Tibial nerve (tissue), 4 donors: ENCODE results near the gene PTBP3. TPM values are rescaled to one million over a fixed set of nuclear protein-coding genes. Genes with fewer than 3 reads are reported as not detected.

Source experiments
- DNase-seq, 2 donors: peaks; one replicate each; pipeline ENCODE4 v3.0.0-alpha.2; 2019; ENCODE audit warnings: low spot score in 2 of 2
- H3K27ac ChIP-seq, 4 donors: fragments of 200-600 bp; sonication (generic) in 3 of 4; one replicate each; pipeline ENCODE4 v1.5.1; 2017 to 2019; ENCODE audit warnings: mild to moderate bottlenecking in 1 of 4
- H3K27me3 ChIP-seq, 2 donors: fragments of 200-600 bp; sonication (generic) in 1 of 2; one replicate each; pipeline versions ENCODE4 v1.5.1 to v1.6.0; 2017 to 2019
- H3K36me3 ChIP-seq, 3 donors: fragments of 200-600 bp; sonication (generic); one replicate each; pipeline ENCODE4 v1.5.1; 2018 to 2019
- H3K4me1 ChIP-seq, 4 donors: fragments of 200-600 bp; sonication (generic) in 3 of 4; one replicate each; pipeline ENCODE4 v1.5.1; 2017 to 2019
- H3K4me3 ChIP-seq, 4 donors: fragments of 200-600 bp; sonication (generic) in 3 of 4; one replicate each; pipeline ENCODE4 v1.5.1; 2017 to 2019; ENCODE audit warnings: mild to moderate bottlenecking in 1 of 4, moderate library complexity in 1 of 4
- H3K9me3 ChIP-seq, 4 donors: fragments of 200-600 bp; sonication (generic) in 3 of 4; one replicate each; pipeline ENCODE4 v1.5.1; 2017 to 2019
- EP300 ChIP-seq, 2 donors: sonication (generic); formaldehyde crosslinking; IDR thresholded peaks; one replicate each; pipeline ENCODE4 v1.6.1; 2017; ENCODE audit warnings: antibody characterized with exemption in 2 of 2, mild to moderate bottlenecking in 1 of 2
- POLR2A ChIP-seq, 2 donors: fragments of 450-650 bp; IDR thresholded peaks; one replicate each; pipeline ENCODE4 v1.6.1; 2017; ENCODE audit warnings: antibody characterized with exemption in 2 of 2, mild to moderate bottlenecking in 2 of 2, moderate library complexity in 2 of 2
- WGBS, 2 donors: methylation state at CpG; one replicate each; pipeline ENCODE4 v1.1.5; 2018; 5-methylcytosine and 5-hydroxymethylcytosine counted together
- total RNA-seq, 4 donors: library from RNA; depleted of rRNA; stranded (reverse); fragments of >200 nt; gene quantifications; one replicate each; pipeline ENCODE4 v1.1.0, GENCODE V29; 2016
- TF ChIP-seq, protein P1 (sequence below), 5 experiments: fragments of 200-600 bp in 3 of 5; fragments of 450-650 bp in 2 of 5; sonication (generic) in 3 of 5; IDR thresholded peaks; one replicate each; pipeline ENCODE4 v1.5.1; 2016 to 2019; ENCODE audit warnings: antibody characterized with exemption in 5 of 5, mild to moderate bottlenecking in 3 of 5, moderate library complexity in 2 of 5

PTBP3 gene, protein sequence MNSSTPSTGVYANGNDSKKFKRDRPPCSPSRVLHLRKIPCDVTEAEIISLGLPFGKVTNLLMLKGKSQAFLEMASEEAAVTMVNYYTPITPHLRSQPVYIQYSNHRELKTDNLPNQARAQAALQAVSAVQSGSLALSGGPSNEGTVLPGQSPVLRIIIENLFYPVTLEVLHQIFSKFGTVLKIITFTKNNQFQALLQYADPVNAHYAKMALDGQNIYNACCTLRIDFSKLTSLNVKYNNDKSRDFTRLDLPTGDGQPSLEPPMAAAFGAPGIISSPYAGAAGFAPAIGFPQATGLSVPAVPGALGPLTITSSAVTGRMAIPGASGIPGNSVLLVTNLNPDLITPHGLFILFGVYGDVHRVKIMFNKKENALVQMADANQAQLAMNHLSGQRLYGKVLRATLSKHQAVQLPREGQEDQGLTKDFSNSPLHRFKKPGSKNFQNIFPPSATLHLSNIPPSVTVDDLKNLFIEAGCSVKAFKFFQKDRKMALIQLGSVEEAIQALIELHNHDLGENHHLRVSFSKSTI
- 10 to 100 TPM; 25.9 to 46.5 (median 31.8) TPM for total RNA-seq

DNA sequence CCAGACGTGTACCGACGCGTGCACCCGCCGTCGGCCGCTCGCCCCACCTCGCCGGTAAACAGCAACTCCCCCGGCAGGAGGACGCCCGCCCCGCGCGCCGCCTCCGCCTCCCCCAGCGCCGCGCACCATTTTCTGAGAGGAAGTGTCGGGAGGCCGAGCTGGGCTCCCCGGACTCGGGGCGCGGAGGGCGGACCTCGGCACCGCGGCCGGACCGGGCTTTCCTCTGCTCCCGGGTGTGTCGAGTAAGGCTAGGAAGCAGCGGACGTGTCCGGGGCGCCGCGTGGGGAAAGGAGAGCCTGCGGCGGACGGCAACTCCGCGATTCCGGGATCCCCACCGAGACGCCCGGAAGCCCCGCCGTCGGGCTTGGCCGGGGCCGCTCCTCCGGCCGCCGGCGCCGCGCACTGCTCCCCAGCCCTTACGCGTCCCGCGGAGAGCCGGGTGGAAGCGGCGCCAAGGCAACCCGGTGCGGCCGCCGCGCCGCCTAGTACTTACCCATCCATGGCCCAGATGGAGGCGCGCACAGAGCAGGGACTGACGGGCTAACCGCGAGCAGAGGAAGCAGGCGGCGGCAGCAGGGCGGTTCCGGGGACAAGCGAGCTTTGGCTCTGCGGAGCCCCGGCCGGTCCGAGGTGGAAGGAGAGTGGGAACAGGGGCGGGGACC lies at the start of gene PTBP3:
Gene PTBP3, minus strand, starts transcription at position 643 of the 662 bp plus-strand sequence. CDS start 35,754 bp downstream, outside the sequence.
- H3K4me3 ChIP-seq = peak within 1 kb of the TSS; percentile 62 to 100 (median 97)
- TF ChIP-seq EP300 (IDR thresholded peaks at IDR 0.05) = peak in 1 of 2 donors; percentile 87
- peak; percentile 71 to 80 for TF ChIP-seq POLR2A (IDR thresholded peaks at IDR 0.05)
- TF ChIP-seq, protein P1, sequence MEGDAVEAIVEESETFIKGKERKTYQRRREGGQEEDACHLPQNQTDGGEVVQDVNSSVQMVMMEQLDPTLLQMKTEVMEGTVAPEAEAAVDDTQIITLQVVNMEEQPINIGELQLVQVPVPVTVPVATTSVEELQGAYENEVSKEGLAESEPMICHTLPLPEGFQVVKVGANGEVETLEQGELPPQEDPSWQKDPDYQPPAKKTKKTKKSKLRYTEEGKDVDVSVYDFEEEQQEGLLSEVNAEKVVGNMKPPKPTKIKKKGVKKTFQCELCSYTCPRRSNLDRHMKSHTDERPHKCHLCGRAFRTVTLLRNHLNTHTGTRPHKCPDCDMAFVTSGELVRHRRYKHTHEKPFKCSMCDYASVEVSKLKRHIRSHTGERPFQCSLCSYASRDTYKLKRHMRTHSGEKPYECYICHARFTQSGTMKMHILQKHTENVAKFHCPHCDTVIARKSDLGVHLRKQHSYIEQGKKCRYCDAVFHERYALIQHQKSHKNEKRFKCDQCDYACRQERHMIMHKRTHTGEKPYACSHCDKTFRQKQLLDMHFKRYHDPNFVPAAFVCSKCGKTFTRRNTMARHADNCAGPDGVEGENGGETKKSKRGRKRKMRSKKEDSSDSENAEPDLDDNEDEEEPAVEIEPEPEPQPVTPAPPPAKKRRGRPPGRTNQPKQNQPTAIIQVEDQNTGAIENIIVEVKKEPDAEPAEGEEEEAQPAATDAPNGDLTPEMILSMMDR (IDR thresholded peaks at IDR 0.05) = peak in 1 of 5 experiments; percentile 36
- no peaks in the 10 kb centered on the region for H3K36me3 ChIP-seq
- peak within 1 kb of the TSS; percentile 96 to 100 (median 98) for H3K27ac ChIP-seq
- H3K9me3 ChIP-seq = no peaks in the 10 kb centered on the region
- peaks cover 0 to 30% (median 10%) of the 10 kb centered on the region in 4 donors for H3K4me1 ChIP-seq
- 1% methylated on average over 24 to 67 of the region's 90 CpGs for WGBS, 2 donors
- H3K27me3 ChIP-seq = no peaks in the 10 kb centered on the region
- DNase-seq = peak; percentile 52 to 55

DNA sequence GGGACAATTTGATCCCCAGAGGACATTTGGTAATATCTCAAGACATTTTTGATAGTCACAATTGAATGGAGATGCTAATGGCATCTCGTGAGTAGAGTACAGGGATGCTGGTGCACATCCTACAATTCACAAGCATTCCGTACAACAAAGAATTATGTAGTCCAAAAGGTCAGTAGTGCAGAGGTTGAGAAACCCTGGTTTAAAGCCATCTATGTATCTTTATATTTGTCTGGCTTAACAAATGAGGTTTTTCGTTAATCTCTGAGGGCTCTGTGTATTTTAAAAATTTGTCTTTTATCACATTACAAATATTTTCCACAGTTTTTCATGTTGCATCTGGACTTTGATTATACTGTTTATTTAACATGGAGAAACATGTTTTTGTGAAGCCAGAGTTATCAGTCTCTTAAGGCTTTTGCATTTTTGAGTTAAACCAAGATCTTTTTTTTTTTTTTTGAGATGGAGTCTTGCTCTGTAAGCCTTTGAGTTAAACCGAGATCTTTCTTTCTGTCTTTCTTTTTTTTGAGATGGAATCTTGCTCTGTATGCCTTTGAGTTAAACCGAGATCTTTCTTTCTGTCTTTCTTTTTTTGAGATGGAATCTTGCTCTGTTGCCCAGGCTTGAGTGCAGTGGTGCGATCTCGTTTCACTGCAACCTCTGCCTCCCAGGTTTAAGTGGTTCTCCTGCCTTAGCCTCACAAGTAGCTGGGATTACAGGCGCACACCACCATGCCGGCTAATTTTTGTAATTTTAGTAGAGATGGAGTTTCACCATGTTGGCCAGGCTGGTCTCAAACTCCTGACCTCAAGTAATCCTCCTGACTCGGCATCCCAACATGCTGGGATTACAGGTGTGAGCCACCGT lies 49.3 kb upstream of the PTBP3 start:
- no peak overlapping the region for H3K27ac ChIP-seq
- H3K27me3 ChIP-seq = no peaks in the 10 kb centered on the region
- no peaks in the 10 kb centered on the region for H3K9me3 ChIP-seq
- H3K4me1 ChIP-seq = peaks cover 0 to 55% (median 1%) of the 10 kb centered on the region in 4 donors
- no peak for TF ChIP-seq EP300 (IDR thresholded peaks at IDR 0.05)
- TF ChIP-seq, protein P1 (IDR thresholded peaks at IDR 0.05) = no peak
- TF ChIP-seq POLR2A (IDR thresholded peaks at IDR 0.05) = no peak
- WGBS, 2 donors = 58 to 65% methylated on average over 11 of the region's 11 CpGs
- DNase-seq = no peak
- H3K36me3 ChIP-seq = peaks cover 0 to 3% (median 0%) of the 10 kb centered on the region in 3 donors
- H3K4me3 ChIP-seq = no peak overlapping the region

DNA sequence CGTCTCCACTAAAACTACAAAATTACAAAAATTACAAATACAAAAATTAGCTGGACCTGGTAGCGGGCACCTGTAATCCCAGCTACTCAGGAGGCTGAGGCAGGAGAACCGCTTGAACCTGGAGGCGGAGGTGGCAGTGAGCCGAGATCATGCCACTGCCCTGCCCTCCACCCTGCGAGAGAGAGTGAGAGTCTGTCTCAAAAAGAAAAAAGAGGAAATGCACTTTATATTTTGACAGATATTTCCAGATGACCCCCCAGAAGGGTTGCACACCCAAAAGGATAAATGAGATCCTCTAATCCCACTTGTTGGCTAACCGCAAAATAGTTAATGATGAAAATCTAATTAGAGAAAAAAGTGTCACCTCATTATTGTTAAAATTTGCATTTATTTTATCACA lies 48.6 kb upstream of the PTBP3 start:
- TF ChIP-seq POLR2A (IDR thresholded peaks at IDR 0.05) = no peak
- TF ChIP-seq EP300 (IDR thresholded peaks at IDR 0.05) = no peak
- TF ChIP-seq, protein P1 (IDR thresholded peaks at IDR 0.05) = no peak
- H3K27me3 ChIP-seq = no peaks in the 10 kb centered on the region
- no peak for DNase-seq
- 95 to 97% methylated on average over 7 of the region's 7 CpGs for WGBS, 2 donors
- no peak overlapping the region for H3K27ac ChIP-seq
- H3K36me3 ChIP-seq = no peaks in the 10 kb centered on the region
- H3K9me3 ChIP-seq = no peaks in the 10 kb centered on the region
- H3K4me1 ChIP-seq = peaks cover 0 to 61% (median 2%) of the 10 kb centered on the region in 4 donors
- H3K4me3 ChIP-seq = no peak overlapping the region

DNA sequence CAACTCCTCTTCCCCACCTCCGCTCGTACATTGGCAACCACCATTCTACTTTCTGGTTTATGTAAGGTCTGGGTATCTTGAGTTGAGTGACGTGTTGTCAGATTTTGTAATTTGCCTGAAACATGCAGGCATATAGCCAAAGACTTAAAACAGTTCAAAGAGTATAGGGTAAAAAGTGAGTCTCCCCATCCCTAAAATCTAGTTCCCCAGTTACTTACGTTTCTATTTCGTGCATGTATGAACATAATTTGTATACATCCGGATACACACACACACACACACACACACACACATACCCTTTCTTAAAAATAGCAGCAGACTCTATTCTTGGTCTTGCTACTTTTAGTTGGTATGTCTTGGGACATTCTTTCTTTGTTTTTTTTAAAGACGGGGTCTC lies 47.4 kb upstream of the PTBP3 start:
- 42 to 44% methylated on average over 7 of the region's 7 CpGs for WGBS, 2 donors
- TF ChIP-seq, protein P1 (IDR thresholded peaks at IDR 0.05) = no peak
- TF ChIP-seq POLR2A (IDR thresholded peaks at IDR 0.05) = no peak
- Histone ChIP-seq H3K36me3 (no peaks in the 10 kb centered on the region), H3K27ac (peak overlapping the region; percentile 85 to 99 (median 97)), H3K27me3 (no peaks in the 10 kb centered on the region), H3K9me3 (no peaks in the 10 kb centered on the region), H3K4me3 (peak overlapping the region; percentile 61 to 89 (median 81)), H3K4me1 (peaks cover 0 to 62% (median 2%) of the 10 kb centered on the region in 4 donors)
- DNase-seq = no peak
